IMR-90 (cell line): ENCODE data around the gene DIP2C. TPM values are rescaled to one million over a fixed set of nuclear protein-coding genes. Genes with fewer than 3 reads are reported as not detected.

Experiments used
- ATAC-seq: fragments of 200-7000 bp; cut with Tn5 transposase; 2 replicates; pipeline ENCODE4 v1.9.1; 2020; ENCODE audit warnings: low read depth, mild to moderate bottlenecking, moderate library complexity
- BruUV-seq: library from RNA; stranded (reverse); fragments of 400-500 nt; replicated peaks from 2 replicates; lab custom pipeline; 2021; lab: Mats Ljungman, UMichigan
- CTCF ChIA-PET: fragments of 300-600 bp; formaldehyde crosslinking; extraction: SDS; loops from one replicate; lab custom pipeline; 2021; ENCODE audit warnings: antibody characterized with exemption; lab: Yijun Ruan, JAX
- POLR2A ChIA-PET: fragments of 300-600 bp; sonication (Branson Sonifier 250); formaldehyde crosslinking; loops from one replicate; lab custom pipeline; 2022; ENCODE audit warnings: antibody characterized with exemption; ENCODE audit not compliant: unreplicated experiment; lab: Charles Lee
- DNase-seq: peaks from one replicate; pipeline ENCODE4 v3.0.0; 2013
- H2AFZ ChIP-seq: replicated peaks from 2 replicates; pipeline ENCODE3; 2013; ENCODE audit warnings: low read length, mild to moderate bottlenecking; ENCODE audit not compliant: poor library complexity
- H2AK5ac ChIP-seq: 2 replicates; pipeline ENCODE4 v1.6.1; 2013; ENCODE audit warnings: low read depth, low read length, inconsistent platforms
- H2AK9ac ChIP-seq: replicated peaks from 2 replicates; pipeline ENCODE3; 2013; ENCODE audit warnings: mild to moderate bottlenecking, low read depth, low read length, moderate library complexity; ENCODE audit not compliant: poor library complexity
- H2BK120ac ChIP-seq: 2 replicates; pipeline ENCODE4 v1.6.1; 2013; ENCODE audit warnings: low read depth, low read length, inconsistent platforms
- H2BK15ac ChIP-seq: 3 replicates; pipeline ENCODE4 v1.6.1; 2013; ENCODE audit warnings: low read depth, low read length, inconsistent platforms
- H2BK20ac ChIP-seq: 2 replicates; pipeline ENCODE4 v1.6.1; 2013; ENCODE audit warnings: low read depth, mild to moderate bottlenecking, inconsistent platforms, low read length, moderate library complexity
- H2BK5ac ChIP-seq: 2 replicates; pipeline ENCODE4 v1.6.1; 2013; ENCODE audit warnings: mild to moderate bottlenecking, low read depth, low read length, inconsistent platforms; ENCODE audit not compliant: poor library complexity, severe bottlenecking
- H3K14ac ChIP-seq: replicated peaks from 2 replicates; pipeline ENCODE4 v1.6.1; 2013; ENCODE audit warnings: low read depth, low read length, inconsistent platforms
- H3K18ac ChIP-seq: 2 replicates; pipeline ENCODE4 v1.6.1; 2013; ENCODE audit warnings: low read depth, low read length, control low read depth
- H3K23ac ChIP-seq: 2 replicates; pipeline ENCODE4 v1.6.1; 2013; ENCODE audit warnings: low read depth, low read length, inconsistent platforms
- H3K27ac ChIP-seq: 2 replicates; pipeline ENCODE4 v1.5.1; 2013; ENCODE audit warnings: mild to moderate bottlenecking, control low read depth, low read length; ENCODE audit not compliant: insufficient read depth
- H3K27me3 ChIP-seq: 2 replicates; pipeline ENCODE4 v1.6.1; 2013; ENCODE audit warnings: low read length; ENCODE audit not compliant: control insufficient read depth, insufficient read depth
- H3K36me3 ChIP-seq: 2 replicates; pipeline ENCODE4 v1.6.1; 2013; ENCODE audit warnings: low read length, mixed read lengths; ENCODE audit not compliant: control insufficient read depth, insufficient read depth
- H3K4ac ChIP-seq: 2 replicates; pipeline ENCODE4 v1.6.1; 2013; ENCODE audit warnings: low read depth, low read length, inconsistent platforms
- H3K4me1 ChIP-seq: 2 replicates; pipeline ENCODE4 v1.6.1; 2013; ENCODE audit warnings: low read length, mixed read lengths; ENCODE audit not compliant: control insufficient read depth, insufficient read depth
- H3K4me2 ChIP-seq: 2 replicates; pipeline ENCODE4 v1.6.1; 2013; ENCODE audit warnings: low read depth, mild to moderate bottlenecking, control low read depth, low read length, moderate library complexity
- H3K4me3 ChIP-seq: 2 replicates; pipeline ENCODE4 v1.5.1; 2013; ENCODE audit warnings: low read depth, mild to moderate bottlenecking, control low read depth, low read length, moderate library complexity; ENCODE audit not compliant: insufficient read depth
- H3K56ac ChIP-seq: 2 replicates; pipeline ENCODE4 v1.6.1; 2013; ENCODE audit warnings: low read length, inconsistent platforms; ENCODE audit not compliant: insufficient read depth; ENCODE audit errors: extremely low read depth
- H3K79me1 ChIP-seq, 2 experiments: 2 replicates each; pipeline ENCODE4 v1.6.1; 2013; ENCODE audit warnings: low read length in 2 of 2, inconsistent platforms in 1 of 2, low read depth in 1 of 2
- H3K9ac ChIP-seq: 2 replicates; pipeline ENCODE4 v1.6.1; 2013; ENCODE audit warnings: low read depth, low read length, control low read depth
- H3K9me1 ChIP-seq: 2 replicates; pipeline ENCODE4 v1.6.1; 2013; ENCODE audit warnings: low read length, inconsistent platforms; ENCODE audit not compliant: insufficient read depth
- H3K9me3 ChIP-seq: 2 replicates; pipeline ENCODE4 v1.6.1; 2013; ENCODE audit warnings: low read length; ENCODE audit not compliant: control insufficient read depth, insufficient read depth
- H4K20me1 ChIP-seq: 2 replicates; pipeline ENCODE4 v1.6.1; 2013; ENCODE audit warnings: low read length, inconsistent platforms; ENCODE audit not compliant: insufficient read depth
- H4K5ac ChIP-seq: 2 replicates; pipeline ENCODE4 v1.6.1; 2013; ENCODE audit warnings: mild to moderate bottlenecking, low read depth, low read length, control low read depth
- H4K8ac ChIP-seq, 2 experiments: 2 replicates each; pipeline ENCODE4 v1.6.1; 2013; ENCODE audit warnings: low read depth in 2 of 2, low read length in 2 of 2, control low read depth in 1 of 2, inconsistent platforms in 1 of 2
- H4K91ac ChIP-seq: 2 replicates; pipeline ENCODE4 v1.6.1; 2013; ENCODE audit warnings: low read depth, low read length, inconsistent platforms; ENCODE audit not compliant: insufficient read depth
- MAFK ChIP-seq: IDR thresholded peaks from 2 replicates; pipeline ENCODE4 v1.6.1; 2012; ENCODE audit warnings: low read depth, low read length, improper control_type of control experiment
- NFE2L2 ChIP-seq: fragments of 150-350 bp; IDR thresholded peaks from 2 replicates; pipeline ENCODE4 v1.6.1; 2016; ENCODE audit warnings: low read depth, mild to moderate bottlenecking, low read length
- SMC3 ChIP-seq: fragments of 150-350 bp; IDR thresholded peaks from 2 replicates; pipeline ENCODE4 v1.6.1; 2016; ENCODE audit warnings: low read depth, mild to moderate bottlenecking, antibody characterized with exemption, low read length, moderate library complexity
- WGBS, 2 experiments: methylation state at CpG; one replicate each; pipeline versions ENCODE4 v1.1.5 to v1.1.7; 2013; ENCODE audit warnings: missing lambda C conversion rate in 2 of 2; ENCODE audit not compliant: insufficient read length in 1 of 2; ENCODE audit errors: extremely low coverage in 2 of 2; 5-methylcytosine and 5-hydroxymethylcytosine counted together
- dilution Hi-C: fragments of 300-500 bp; cut with HindIII; formaldehyde crosslinking; loops from one replicate; pipeline ENCODE4 v1.14.3; 2018; ENCODE audit warnings: low sequenced_read_pairs; ENCODE audit not compliant: unreplicated experiment
- in situ Hi-C: fragments of 300-500 bp; cut with MboI; formaldehyde crosslinking; loops from 3 replicates; pipeline ENCODE4 v1.14.3; 2019; ENCODE audit warnings: low sequenced_read_pairs, inconsistent platforms, mixed read lengths
- intact Hi-C: fragments of 100-400 bp; cut with micrococcal nuclease; formaldehyde crosslinking; loops from 2 replicates; pipeline ENCODE4 v1.10.0; 2022
- polyA plus RNA-seq, 3 experiments: library from polyadenylated mRNA; depleted of rRNA; stranded (reverse); fragments of >200 nt; gene quantifications; 2 replicates each; pipeline ENCODE4 v1.2.3, GENCODE V29; 2012; ENCODE audit warnings: low replicate concordance in 1 of 3
- total RNA-seq: library from RNA; depleted of rRNA; stranded (reverse); fragments of >200 nt; gene quantifications from 2 replicates; pipeline ENCODE4 v1.2.3, GENCODE V29; 2012
- TF ChIP-seq, protein P1 (sequence below): fragments of 150-350 bp; IDR thresholded peaks from 2 replicates; pipeline ENCODE4 v1.6.1; 2017; ENCODE audit warnings: mild to moderate bottlenecking, antibody characterized with exemption, low read length, low read depth

Gene DIP2C
- total and polyA plus RNA-seq, 2 of the 4 experiments (the other 2 are of a cell fraction), result 8.6 to 17.3 TPM

DNA sequence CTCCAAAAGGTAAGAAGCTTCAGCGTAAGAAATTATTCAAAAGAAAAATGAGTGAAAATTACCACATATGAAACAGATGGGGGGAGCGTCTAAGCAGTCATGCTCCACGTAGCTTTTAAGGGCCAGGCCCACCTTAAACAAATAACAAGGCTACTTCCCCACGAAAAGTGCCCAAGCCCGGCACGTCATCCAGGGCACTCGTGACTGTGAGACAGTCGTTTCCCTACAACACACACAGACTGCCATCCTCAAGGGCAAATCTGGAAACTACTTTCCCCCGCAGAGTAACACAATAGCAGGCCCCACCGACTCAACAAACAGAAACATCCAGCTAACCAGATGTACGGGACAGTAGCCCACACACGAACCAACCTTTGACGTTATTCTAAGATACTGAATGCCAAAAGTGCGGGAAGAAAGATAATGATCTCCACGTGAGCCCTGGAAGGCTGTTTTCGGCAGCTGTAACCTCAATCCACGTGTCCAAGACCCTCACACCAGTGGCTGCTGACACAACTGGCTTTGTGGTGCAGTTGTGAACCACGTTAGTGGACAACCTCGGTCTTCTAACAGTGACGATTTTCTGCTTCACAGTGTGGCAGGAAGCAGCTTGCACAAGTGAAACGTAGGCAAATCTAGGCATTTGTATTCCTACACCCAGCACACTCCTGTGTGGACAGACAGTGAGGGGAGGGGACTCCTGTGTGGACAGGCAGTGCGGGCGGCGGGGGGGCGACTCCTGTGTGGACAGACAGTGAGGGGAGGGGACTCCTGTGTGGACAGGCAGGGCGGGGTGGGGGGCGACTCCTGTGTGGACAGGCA, 302.5 kb downstream of the DIP2C start:
- dilution Hi-C loops (no loop called here), in situ Hi-C loops (no loop called here), intact Hi-C loops (no loop called here)
- no peak overlapping the region for H3K27ac ChIP-seq
- no peak overlapping the region for H3K4me3 ChIP-seq
- H3K56ac ChIP-seq, result no peak overlapping the region
- no TSS peak for BruUV-seq
- no peak overlapping the region for H4K91ac ChIP-seq
- peaks cover 51% of the 10 kb centered on the region for H3K36me3 ChIP-seq
- no peak overlapping the region for H3K14ac ChIP-seq
- TF ChIP-seq SMC3 (no peak), MAFK (no peak), NFE2L2 (no peak)
- TF ChIP-seq, protein P1, sequence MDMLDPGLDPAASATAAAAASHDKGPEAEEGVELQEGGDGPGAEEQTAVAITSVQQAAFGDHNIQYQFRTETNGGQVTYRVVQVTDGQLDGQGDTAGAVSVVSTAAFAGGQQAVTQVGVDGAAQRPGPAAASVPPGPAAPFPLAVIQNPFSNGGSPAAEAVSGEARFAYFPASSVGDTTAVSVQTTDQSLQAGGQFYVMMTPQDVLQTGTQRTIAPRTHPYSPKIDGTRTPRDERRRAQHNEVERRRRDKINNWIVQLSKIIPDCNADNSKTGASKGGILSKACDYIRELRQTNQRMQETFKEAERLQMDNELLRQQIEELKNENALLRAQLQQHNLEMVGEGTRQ, result no peak
- H4K8ac ChIP-seq, result no peak overlapping the region
- H3K4me2 ChIP-seq, result no peak overlapping the region
- DNase-seq (no peak), ATAC-seq (no peak)
- no peak overlapping the region for H2BK15ac ChIP-seq
- no peaks in the 10 kb centered on the region for H3K4me1 ChIP-seq
- no peak overlapping the region for H2BK20ac ChIP-seq
- no peaks in the 10 kb centered on the region for H3K27me3 ChIP-seq
- no peak overlapping the region for H3K9ac ChIP-seq
- ChIA-PET POLR2A (no interaction called here), CTCF (interaction anchor here (0.6 to 0.7 kb wide), 2 partner anchors 16 to 128 kb away, joined by 3 read pairs; no protein-coding TSS in a partner anchor)
- no peak overlapping the region for H2AFZ ChIP-seq
- no peaks in the 10 kb centered on the region for H3K9me3 ChIP-seq
- H4K20me1 ChIP-seq, result 0 out of 2 replicates have a peak, but pooled peaks cover 3% of the 10 kb centered on the region
- H2BK120ac ChIP-seq, result no peak overlapping the region
- peaks cover 5 to 12% of the 10 kb centered on the region in 2 experiments; a peak in 3 of 4 replicates for H3K79me1 ChIP-seq
- H4K5ac ChIP-seq, result no peak overlapping the region
- H3K18ac ChIP-seq, result no peak overlapping the region
- H3K9me1 ChIP-seq, result peaks cover 17% of the 10 kb centered on the region
- H3K4ac ChIP-seq, result no peak overlapping the region
- no peak overlapping the region for H2BK5ac ChIP-seq
- H3K23ac ChIP-seq, result no peak overlapping the region
- WGBS, 2 experiments, result 85% methylated on average over 16 of the region's 27 CpGs; no CpG with 5 or more reads in 1 of the 2 experiments
- H2AK9ac ChIP-seq, result no peak overlapping the region
- H2AK5ac ChIP-seq, result no peak overlapping the region
